ENCODE results near the gene POU2F1.

GRCh38 chr1:167186771-167187170, 33.9 kb upstream of the POU2F1 start:
- TF ChIP-seq CTCF (IDR thresholded peaks at IDR 0.05), result no peak
- no peak for TF ChIP-seq POLR2A (IDR thresholded peaks at IDR 0.05)
- no peak for TF ChIP-seq POLR2AphosphoS5 (IDR thresholded peaks at IDR 0.05)

All from upper lobe of left lung (tissue), 4 donors.